A673 (cell line): Measurements from ENCODE around the gene SLC6A18. TPM values are rescaled to one million over a fixed set of nuclear protein-coding genes. Genes with fewer than 3 reads are reported as not detected.

Experiments used
- BruUV-seq: library from RNA; stranded (reverse); fragments of 400-500 nt; replicated peaks from 2 replicates; lab custom pipeline; 2021; lab: Mats Ljungman, UMichigan
- CTCF ChIA-PET: fragments of 300-600 bp; sonication (Branson Sonifier 250); formaldehyde crosslinking; loops from one replicate; lab custom pipeline; 2022; ENCODE audit warnings: antibody characterized with exemption; lab: Charles Lee
- POLR2A ChIA-PET: fragments of 300-600 bp; sonication (Branson Sonifier 250); formaldehyde crosslinking; loops from one replicate; lab custom pipeline; 2022; ENCODE audit warnings: antibody characterized with exemption; ENCODE audit not compliant: low non-redundant PET; lab: Charles Lee
- DNase-seq: peaks from one replicate; pipeline ENCODE4 v3.0.0-alpha.2; 2015; ENCODE audit warnings: low spot score
- H3K27ac ChIP-seq: fragments of 200-600 bp; sonication (generic); 2 replicates; pipeline ENCODE4 v1.5.1; 2016; ENCODE audit warnings: mixed run types, low read depth, mild to moderate bottlenecking, mixed read lengths, antibody characterized with exemption, low read length; ENCODE audit not compliant: poor library complexity, severe bottlenecking
- H3K27me3 ChIP-seq: fragments of 200-600 bp; sonication (generic); replicated peaks from 2 replicates; pipeline ENCODE4 v1.6.1; 2017; ENCODE audit warnings: mixed run types, low read depth, mild to moderate bottlenecking, mixed read lengths, antibody characterized with exemption, low read length; ENCODE audit not compliant: insufficient read depth, poor library complexity
- H3K36me3 ChIP-seq: fragments of 200-600 bp; sonication (generic); 2 replicates; pipeline ENCODE4 v1.6.1; 2016; ENCODE audit warnings: mixed run types, mild to moderate bottlenecking, mixed read lengths, antibody characterized with exemption, low read length; ENCODE audit not compliant: insufficient read depth, poor library complexity, severe bottlenecking
- H3K4me1 ChIP-seq: fragments of 200-600 bp; sonication (generic); 2 replicates; pipeline ENCODE4 v1.6.1; 2017; ENCODE audit warnings: mixed run types, mild to moderate bottlenecking, mixed read lengths, antibody characterized with exemption, low read length; ENCODE audit not compliant: insufficient read depth, poor library complexity, severe bottlenecking
- H3K4me3 ChIP-seq: fragments of 200-600 bp; sonication (generic); 2 replicates; pipeline ENCODE4 v1.5.1; 2016; ENCODE audit warnings: low read depth, mixed run types, mild to moderate bottlenecking, mixed read lengths, low read length; ENCODE audit not compliant: poor library complexity, severe bottlenecking
- H3K9me3 ChIP-seq: fragments of 200-600 bp; sonication (generic); 2 replicates; pipeline ENCODE4 v1.6.1; 2016; ENCODE audit warnings: mixed run types, low read depth, mild to moderate bottlenecking, mixed read lengths, antibody characterized with exemption, low read length; ENCODE audit not compliant: poor library complexity, severe bottlenecking
- EZH2 ChIP-seq: fragments of 200-600 bp; sonication (generic); IDR thresholded peaks from 2 replicates; pipeline ENCODE4 v1.6.1; 2017; ENCODE audit warnings: borderline replicate concordance, low read depth, mild to moderate bottlenecking, mixed read lengths, antibody characterized with exemption, low read length; ENCODE audit not compliant: poor library complexity, severe bottlenecking
- intact Hi-C: fragments of 100-400 bp; cut with micrococcal nuclease; formaldehyde crosslinking; loops from one replicate; pipeline ENCODE4 v1.10.0; 2022; ENCODE audit not compliant: unreplicated experiment
- total RNA-seq: library from RNA; stranded (reverse); gene quantifications from 2 replicates; pipeline ENCODE4 v1.2.3, GENCODE V29; 2021
- TF ChIP-seq, protein P1 (sequence below): fragments of 300-800, 200-600 bp; sonication (generic); conservative IDR thresholded peaks from 2 replicates; pipeline ENCODE4 v1.5.1; 2017; ENCODE audit warnings: low read depth, mild to moderate bottlenecking, antibody characterized with exemption, low read length, moderate library complexity, mixed read lengths

The SLC6A18 gene
- total RNA-seq, 1 experiment from 2014 or later = not detected

DNA sequence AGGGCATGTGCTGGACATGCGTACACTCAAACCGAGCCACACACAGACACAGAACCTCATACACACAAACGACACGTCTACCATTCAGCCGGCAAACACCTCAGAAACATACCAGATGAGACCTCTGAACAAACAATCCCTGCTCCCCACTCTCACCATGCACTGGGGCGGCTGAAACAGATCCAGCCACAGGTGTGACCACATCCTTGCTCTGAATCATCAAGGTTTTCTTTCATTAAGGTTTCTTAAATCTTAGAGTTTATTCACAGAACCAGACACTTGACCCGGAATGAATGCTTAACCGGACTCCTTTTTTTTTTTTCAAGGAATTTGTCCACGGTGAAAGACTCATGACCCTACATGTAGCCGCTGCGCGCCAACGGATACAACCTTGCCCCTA lies 43.5 kb downstream of the SLC6A18 start:
- H3K4me3 ChIP-seq = no peak overlapping the region
- no peaks in the 10 kb centered on the region for H3K9me3 ChIP-seq
- no TSS peak for BruUV-seq
- H3K27ac ChIP-seq = no peak overlapping the region
- POLR2A ChIA-PET = no interaction called here
- no peak for DNase-seq
- no peaks in the 10 kb centered on the region for H3K27me3 ChIP-seq
- CTCF ChIA-PET = no interaction called here
- intact Hi-C loops = no loop called here
- TF ChIP-seq, protein P1, sequence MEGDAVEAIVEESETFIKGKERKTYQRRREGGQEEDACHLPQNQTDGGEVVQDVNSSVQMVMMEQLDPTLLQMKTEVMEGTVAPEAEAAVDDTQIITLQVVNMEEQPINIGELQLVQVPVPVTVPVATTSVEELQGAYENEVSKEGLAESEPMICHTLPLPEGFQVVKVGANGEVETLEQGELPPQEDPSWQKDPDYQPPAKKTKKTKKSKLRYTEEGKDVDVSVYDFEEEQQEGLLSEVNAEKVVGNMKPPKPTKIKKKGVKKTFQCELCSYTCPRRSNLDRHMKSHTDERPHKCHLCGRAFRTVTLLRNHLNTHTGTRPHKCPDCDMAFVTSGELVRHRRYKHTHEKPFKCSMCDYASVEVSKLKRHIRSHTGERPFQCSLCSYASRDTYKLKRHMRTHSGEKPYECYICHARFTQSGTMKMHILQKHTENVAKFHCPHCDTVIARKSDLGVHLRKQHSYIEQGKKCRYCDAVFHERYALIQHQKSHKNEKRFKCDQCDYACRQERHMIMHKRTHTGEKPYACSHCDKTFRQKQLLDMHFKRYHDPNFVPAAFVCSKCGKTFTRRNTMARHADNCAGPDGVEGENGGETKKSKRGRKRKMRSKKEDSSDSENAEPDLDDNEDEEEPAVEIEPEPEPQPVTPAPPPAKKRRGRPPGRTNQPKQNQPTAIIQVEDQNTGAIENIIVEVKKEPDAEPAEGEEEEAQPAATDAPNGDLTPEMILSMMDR = no peak
- TF ChIP-seq EZH2 = no peak
- H3K36me3 ChIP-seq = no peaks in the 10 kb centered on the region
- no peaks in the 10 kb centered on the region for H3K4me1 ChIP-seq

DNA sequence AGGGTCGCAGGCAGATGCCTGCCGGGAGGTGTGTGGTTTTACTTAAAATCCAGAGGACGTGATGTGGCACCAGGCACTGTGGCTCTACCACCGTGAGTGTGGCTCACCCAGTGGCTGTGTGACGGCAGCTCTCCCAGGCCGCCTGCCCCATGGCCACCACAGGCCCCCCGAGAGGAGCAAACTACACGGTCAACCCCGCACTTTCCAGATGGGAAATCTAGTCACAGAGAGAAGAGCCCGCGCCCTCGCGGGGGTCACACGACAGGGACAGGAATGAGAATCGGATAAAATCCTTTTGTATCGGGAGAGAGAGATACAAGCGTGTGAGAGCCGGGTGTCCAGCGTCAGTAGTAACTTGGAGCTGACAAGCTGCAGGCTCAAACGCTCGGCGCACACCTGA lies 45.2 kb downstream of the SLC6A18 start:
- no TSS peak for BruUV-seq
- no peaks in the 10 kb centered on the region for H3K27me3 ChIP-seq
- H3K9me3 ChIP-seq = no peaks in the 10 kb centered on the region
- no peaks in the 10 kb centered on the region for H3K36me3 ChIP-seq
- no peaks in the 10 kb centered on the region for H3K4me1 ChIP-seq
- ChIA-PET CTCF (no interaction called here), POLR2A (no interaction called here)
- intact Hi-C loops = no loop called here
- TF ChIP-seq EZH2 = no peak
- TF ChIP-seq, protein P1 = no peak
- H3K4me3 ChIP-seq = no peak overlapping the region
- H3K27ac ChIP-seq = no peak overlapping the region
- no peak for DNase-seq

- POLR2A ChIA-PET = no interaction called here
- no peak overlapping the region for H3K4me3 ChIP-seq
- H3K27me3 ChIP-seq = no peaks in the 10 kb centered on the region
- CTCF ChIA-PET = no interaction called here
- no peak overlapping the region for H3K27ac ChIP-seq
- no peaks in the 10 kb centered on the region for H3K36me3 ChIP-seq
- no peaks in the 10 kb centered on the region for H3K9me3 ChIP-seq
- H3K4me1 ChIP-seq = no peaks in the 10 kb centered on the region
- TF ChIP-seq, protein P1 = no peak
- no peak for TF ChIP-seq EZH2
- no TSS peak for BruUV-seq
- intact Hi-C loops = no loop called here
- no peak for DNase-seq
Measured at GRCh38 chr5:1270933-1271914, 46.0 kb downstream of the SLC6A18 start.
